ENCODE measurements around the gene METTL17. TPM values are rescaled to one million over a fixed set of nuclear protein-coding genes. Genes with fewer than 3 reads are reported as not detected.

Gene METTL17
- polyA plus RNA-seq, 1 donor from 2014 or later = 231 TPM

GRCh38 chr14:20976291-20976690 is 13.5 kb upstream of the METTL17 start:
- H3F3A ChIP-seq (ENCODE audit: insufficient read depth, low read length, poor library complexity, severe bottlenecking) = no peaks in the 10 kb centered on the region
- H3K27ac ChIP-seq (ENCODE audit: low read length) = no peak overlapping the region
- no peak overlapping the region for H3K9ac ChIP-seq (ENCODE audit: low read length)
- no peak overlapping the region for H3K4me3 ChIP-seq (ENCODE audit: low read length)
- H2AFZ ChIP-seq (ENCODE audit: low read depth, low read length) = no peak overlapping the region
- TF ChIP-seq TAF1 (IDR thresholded peaks at IDR 0.05; ENCODE audit: low read depth) = no peak
- TF ChIP-seq, protein P1, sequence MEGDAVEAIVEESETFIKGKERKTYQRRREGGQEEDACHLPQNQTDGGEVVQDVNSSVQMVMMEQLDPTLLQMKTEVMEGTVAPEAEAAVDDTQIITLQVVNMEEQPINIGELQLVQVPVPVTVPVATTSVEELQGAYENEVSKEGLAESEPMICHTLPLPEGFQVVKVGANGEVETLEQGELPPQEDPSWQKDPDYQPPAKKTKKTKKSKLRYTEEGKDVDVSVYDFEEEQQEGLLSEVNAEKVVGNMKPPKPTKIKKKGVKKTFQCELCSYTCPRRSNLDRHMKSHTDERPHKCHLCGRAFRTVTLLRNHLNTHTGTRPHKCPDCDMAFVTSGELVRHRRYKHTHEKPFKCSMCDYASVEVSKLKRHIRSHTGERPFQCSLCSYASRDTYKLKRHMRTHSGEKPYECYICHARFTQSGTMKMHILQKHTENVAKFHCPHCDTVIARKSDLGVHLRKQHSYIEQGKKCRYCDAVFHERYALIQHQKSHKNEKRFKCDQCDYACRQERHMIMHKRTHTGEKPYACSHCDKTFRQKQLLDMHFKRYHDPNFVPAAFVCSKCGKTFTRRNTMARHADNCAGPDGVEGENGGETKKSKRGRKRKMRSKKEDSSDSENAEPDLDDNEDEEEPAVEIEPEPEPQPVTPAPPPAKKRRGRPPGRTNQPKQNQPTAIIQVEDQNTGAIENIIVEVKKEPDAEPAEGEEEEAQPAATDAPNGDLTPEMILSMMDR (IDR thresholded peaks at IDR 0.05; ENCODE audit: poor library complexity, severe bottlenecking) = no peak
- no peak for TF ChIP-seq SMC3 (conservative IDR thresholded peaks at IDR 0.05; ENCODE audit: poor library complexity)
- no peak for TF ChIP-seq REST (IDR thresholded peaks at IDR 0.05; ENCODE audit: borderline replicate concordance)
- TF ChIP-seq EP300 (conservative IDR thresholded peaks at IDR 0.05; ENCODE audit: poor library complexity, severe bottlenecking) = no peak
- TF ChIP-seq RAD21 (conservative IDR thresholded peaks at IDR 0.05) = no peak
- no peak for TF ChIP-seq EZH2 (IDR thresholded peaks at IDR 0.05; ENCODE audit: borderline replicate concordance, insufficient read depth, low read length, poor library complexity, severe bottlenecking)
- no peak for TF ChIP-seq POLR2AphosphoS5 (IDR thresholded peaks at IDR 0.05)
- TF ChIP-seq MXI1 (conservative IDR thresholded peaks at IDR 0.05; ENCODE audit: poor library complexity, severe bottlenecking) = no peak
- H3K27me3 ChIP-seq (ENCODE audit: insufficient read depth, low read depth, low read length) = no peaks in the 10 kb centered on the region
- H3K9me2 ChIP-seq (ENCODE audit: insufficient read depth, low read length) = no peaks in the 10 kb centered on the region
- no peaks in the 10 kb centered on the region for H3K36me3 ChIP-seq (ENCODE audit: insufficient read depth, low read length)
- H4K20me1 ChIP-seq (ENCODE audit: insufficient read depth) = no peaks in the 10 kb centered on the region
- H3K79me2 ChIP-seq (replicated peaks; ENCODE audit: insufficient read depth, low read length) = no peaks in the 10 kb centered on the region
- no peaks in the 10 kb centered on the region for H3K9me3 ChIP-seq (ENCODE audit: low read length)
- no peak overlapping the region for H3K4me2 ChIP-seq (ENCODE audit: low read length)

DNA sequence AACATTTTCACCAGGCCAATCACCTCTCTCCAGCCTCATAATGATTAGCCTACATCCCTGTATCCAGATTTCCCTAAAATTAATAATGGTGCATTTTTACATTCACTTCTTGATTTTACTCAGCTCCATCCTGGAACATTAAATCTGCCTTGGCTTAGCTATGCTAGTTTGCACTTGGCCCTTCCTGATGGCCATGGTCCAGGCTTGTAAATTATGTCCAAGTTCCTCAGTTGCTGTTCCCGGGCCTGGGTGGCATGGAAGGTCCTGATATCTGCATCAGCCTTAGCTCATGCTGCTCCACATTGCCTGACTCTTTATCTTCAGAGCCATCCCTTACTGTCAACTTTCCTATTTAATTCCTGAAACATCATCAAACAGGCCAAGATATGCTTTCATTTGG is 11.1 kb upstream of the METTL17 start:
- Histone ChIP-seq H3K9me3 (ENCODE audit: low read length) (no peaks in the 10 kb centered on the region), H4K20me1 (ENCODE audit: insufficient read depth) (no peaks in the 10 kb centered on the region), H3K27me3 (ENCODE audit: insufficient read depth, low read depth, low read length) (no peaks in the 10 kb centered on the region), H3F3A (ENCODE audit: insufficient read depth, low read length, poor library complexity, severe bottlenecking) (no peaks in the 10 kb centered on the region), H3K9ac (ENCODE audit: low read length) (no peak overlapping the region), H3K9me2 (ENCODE audit: insufficient read depth, low read length) (no peaks in the 10 kb centered on the region), H3K4me2 (ENCODE audit: low read length) (no peak overlapping the region), H3K36me3 (ENCODE audit: insufficient read depth, low read length) (no peaks in the 10 kb centered on the region), H3K79me2 (replicated peaks; ENCODE audit: insufficient read depth, low read length) (no peaks in the 10 kb centered on the region), H3K27ac (ENCODE audit: low read length) (no peak overlapping the region), H3K4me3 (ENCODE audit: low read length) (no peak overlapping the region), H2AFZ (ENCODE audit: low read depth, low read length) (no peak overlapping the region)
- TF ChIP-seq, protein P1 (IDR thresholded peaks at IDR 0.05; ENCODE audit: poor library complexity, severe bottlenecking) = no peak
- no peak for TF ChIP-seq TAF1 (IDR thresholded peaks at IDR 0.05; ENCODE audit: low read depth)
- TF ChIP-seq EZH2 (IDR thresholded peaks at IDR 0.05; ENCODE audit: borderline replicate concordance, insufficient read depth, low read length, poor library complexity, severe bottlenecking) = no peak
- no peak for TF ChIP-seq POLR2AphosphoS5 (IDR thresholded peaks at IDR 0.05)
- no peak for TF ChIP-seq RAD21 (conservative IDR thresholded peaks at IDR 0.05)
- no peak for TF ChIP-seq EP300 (conservative IDR thresholded peaks at IDR 0.05; ENCODE audit: poor library complexity, severe bottlenecking)
- TF ChIP-seq REST (IDR thresholded peaks at IDR 0.05; ENCODE audit: borderline replicate concordance) = no peak
- no peak for TF ChIP-seq MXI1 (conservative IDR thresholded peaks at IDR 0.05; ENCODE audit: poor library complexity, severe bottlenecking)
- no peak for TF ChIP-seq SMC3 (conservative IDR thresholded peaks at IDR 0.05; ENCODE audit: poor library complexity)

Measured in neural cell (in vitro differentiated cells).